Sigmoid colon (tissue), 4 donors: ENCODE results near the gene SORCS2.

Source experiments
- EP300 ChIP-seq, 4 donors: sonication (generic); formaldehyde crosslinking; IDR thresholded peaks; one replicate each; pipeline ENCODE4 v1.6.1; 2017; ENCODE audit warnings: antibody characterized with exemption in 4 of 4
- POLR2A ChIP-seq, 2 donors: fragments of 450-650 bp; IDR thresholded peaks; one replicate each; pipeline ENCODE4 v1.6.1; 2016; ENCODE audit warnings: antibody characterized with exemption in 2 of 2, mild to moderate bottlenecking in 2 of 2, moderate library complexity in 2 of 2
- TF ChIP-seq, protein P1 (sequence below), 4 experiments: fragments of 450-650 bp in 3 of 4; fragments of 200-600 bp in 1 of 4; IDR thresholded peaks; one replicate each; pipeline ENCODE4 v1.5.1; 2016 to 2019; ENCODE audit warnings: antibody characterized with exemption in 4 of 4, mild to moderate bottlenecking in 3 of 4, moderate library complexity in 2 of 4

DNA sequence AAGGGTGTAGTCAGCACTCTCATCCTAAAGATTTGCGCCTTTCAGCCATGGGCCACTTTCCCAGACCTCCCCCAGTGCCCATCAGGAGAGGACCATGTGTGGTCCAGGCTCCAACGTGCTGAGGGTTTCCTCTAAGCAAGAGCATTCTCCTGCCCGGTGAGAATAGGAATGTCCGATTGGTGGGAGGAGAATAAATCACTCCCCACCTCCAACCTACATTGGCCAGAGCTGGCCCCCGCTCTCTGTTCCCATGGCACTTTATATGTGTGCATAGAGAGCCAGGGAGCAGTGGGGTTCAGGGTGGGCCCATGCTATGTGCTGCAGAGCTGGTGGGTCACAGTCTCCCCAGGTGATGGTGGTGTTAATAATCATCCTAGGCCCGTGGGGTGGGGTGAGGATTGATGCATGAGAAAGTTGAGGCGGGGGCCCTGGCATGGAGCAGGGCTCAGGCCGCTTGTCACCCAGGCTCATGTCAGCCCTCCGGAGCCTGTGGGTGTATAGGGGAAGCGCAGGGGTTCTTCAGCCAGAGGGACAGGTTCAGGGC, 6.8 kb upstream of the SORCS2 start:
- TF ChIP-seq POLR2A (IDR thresholded peaks at IDR 0.05) (no peak), EP300 (IDR thresholded peaks at IDR 0.05) (no peak)
- TF ChIP-seq, protein P1, sequence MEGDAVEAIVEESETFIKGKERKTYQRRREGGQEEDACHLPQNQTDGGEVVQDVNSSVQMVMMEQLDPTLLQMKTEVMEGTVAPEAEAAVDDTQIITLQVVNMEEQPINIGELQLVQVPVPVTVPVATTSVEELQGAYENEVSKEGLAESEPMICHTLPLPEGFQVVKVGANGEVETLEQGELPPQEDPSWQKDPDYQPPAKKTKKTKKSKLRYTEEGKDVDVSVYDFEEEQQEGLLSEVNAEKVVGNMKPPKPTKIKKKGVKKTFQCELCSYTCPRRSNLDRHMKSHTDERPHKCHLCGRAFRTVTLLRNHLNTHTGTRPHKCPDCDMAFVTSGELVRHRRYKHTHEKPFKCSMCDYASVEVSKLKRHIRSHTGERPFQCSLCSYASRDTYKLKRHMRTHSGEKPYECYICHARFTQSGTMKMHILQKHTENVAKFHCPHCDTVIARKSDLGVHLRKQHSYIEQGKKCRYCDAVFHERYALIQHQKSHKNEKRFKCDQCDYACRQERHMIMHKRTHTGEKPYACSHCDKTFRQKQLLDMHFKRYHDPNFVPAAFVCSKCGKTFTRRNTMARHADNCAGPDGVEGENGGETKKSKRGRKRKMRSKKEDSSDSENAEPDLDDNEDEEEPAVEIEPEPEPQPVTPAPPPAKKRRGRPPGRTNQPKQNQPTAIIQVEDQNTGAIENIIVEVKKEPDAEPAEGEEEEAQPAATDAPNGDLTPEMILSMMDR (IDR thresholded peaks at IDR 0.05): no peak
